Sciatic nerve (tissue), 1 donor: ENCODE measurements around the gene ANAPC2. TPM values are rescaled to one million over a fixed set of nuclear protein-coding genes. Genes with fewer than 3 reads are reported as not detected.

ENCODE experiments used
- microRNA-seq: library from miRNA; unstranded; fragments of <30 nt; microRNA quantifications from one replicate; pipeline ENCODE4 v1.2.0, GENCODE V29; 2020
- total RNA-seq: library from RNA; stranded (reverse); fragmentation: NEBNext Ultra II Directional; extraction: Animal tissue kit (Norgen Biotek cat#: 25700); gene quantifications from one replicate; pipeline ENCODE4 v1.2.1, GENCODE V29; 2021
- donor health status: DM: no; HTN: no; CAD: no.

The ANAPC2 gene
- total RNA-seq, 1 donor from 2014 or later: 52.8 TPM

Small RNAs within 50 kb of the gene (microRNA-seq; reads per million reads assigned to microRNA genes)
- not detected for gene MIR3621

Other genes with a start within 250 kb of the ANAPC2 start
- 59.9 TPM for gene FBXW5, start 243.8 kb downstream of the ANAPC2 start, total RNA-seq
- not detected for gene C8G, start 243.3 kb downstream of the ANAPC2 start, total RNA-seq
- 8.6 TPM for gene LCN12, start 236.3 kb downstream of the ANAPC2 start, total RNA-seq
- gene PTGDS, start 211.1 kb downstream of the ANAPC2 start, total RNA-seq: 1,668 TPM
- 4.1 TPM for gene LCNL1, start 205.6 kb downstream of the ANAPC2 start, total RNA-seq
- 46.6 TPM for gene PAXX, start 196.1 kb downstream of the ANAPC2 start, total RNA-seq
- 11.3 TPM for gene CLIC3, start 192.0 kb downstream of the ANAPC2 start, total RNA-seq
- gene ABCA2, start 160.3 kb downstream of the ANAPC2 start, total RNA-seq: 298 TPM
- 0.18 TPM for gene FUT7, start 156.5 kb downstream of the ANAPC2 start, total RNA-seq
- 157 TPM for gene NPDC1, start 142.4 kb downstream of the ANAPC2 start, total RNA-seq
- 24.3 TPM for gene ENTPD2, start 134.5 kb downstream of the ANAPC2 start, total RNA-seq
- 0.36 TPM for gene SAPCD2, start 118.0 kb downstream of the ANAPC2 start, total RNA-seq
- gene UAP1L1, start 111.0 kb downstream of the ANAPC2 start, total RNA-seq: 18.3 TPM
- 48.3 TPM for gene MAN1B1, start 101.6 kb downstream of the ANAPC2 start, total RNA-seq
- 127 TPM for gene DPP7, start 73.8 kb downstream of the ANAPC2 start, total RNA-seq
- not detected for gene GRIN1, start 49.4 kb downstream of the ANAPC2 start, total RNA-seq
- not detected for gene LRRC26, start 18.5 kb downstream of the ANAPC2 start, total RNA-seq
- not detected for gene TMEM210, start 16.5 kb downstream of the ANAPC2 start, total RNA-seq
- 27.6 TPM for gene SSNA1, start 116 bp upstream of the ANAPC2 start, total RNA-seq
- gene TPRN, start 12.2 kb upstream of the ANAPC2 start, total RNA-seq: 8.8 TPM
- 25.6 TPM for gene TMEM203, start 17.1 kb upstream of the ANAPC2 start, total RNA-seq
- 16.5 TPM for gene NDOR1, start 17.1 kb upstream of the ANAPC2 start, total RNA-seq
- gene RNF208, start 33.7 kb upstream of the ANAPC2 start, total RNA-seq: 10.6 TPM
- gene CYSRT1, start 36.6 kb upstream of the ANAPC2 start, total RNA-seq: not detected
- gene RNF224, start 38.9 kb upstream of the ANAPC2 start, total RNA-seq: not detected
- gene SLC34A3, start 42.3 kb upstream of the ANAPC2 start, total RNA-seq: not detected
- gene TUBB4B, start 52.7 kb upstream of the ANAPC2 start, total RNA-seq: 108 TPM
- gene STPG3, start 62.7 kb upstream of the ANAPC2 start, total RNA-seq: not detected
- gene NELFB, start 66.8 kb upstream of the ANAPC2 start, total RNA-seq: 38.9 TPM
- 4.0 TPM for gene TOR4A, start 89.2 kb upstream of the ANAPC2 start, total RNA-seq
- 18.5 TPM for gene NRARP, start 113.7 kb upstream of the ANAPC2 start, total RNA-seq
- gene EXD3, start 234.6 kb upstream of the ANAPC2 start, total RNA-seq: 48.1 TPM
- gene NOXA1, start 234.8 kb upstream of the ANAPC2 start, total RNA-seq: 7.4 TPM